ENCODE measurements around the gene KIFC1.
"Not testable (repeated sequence)": the region's sequence is repeated elsewhere in the genome, so short reads cannot be mapped to it uniquely, and the experiment has no call there.

KIFC1 gene

DNA sequence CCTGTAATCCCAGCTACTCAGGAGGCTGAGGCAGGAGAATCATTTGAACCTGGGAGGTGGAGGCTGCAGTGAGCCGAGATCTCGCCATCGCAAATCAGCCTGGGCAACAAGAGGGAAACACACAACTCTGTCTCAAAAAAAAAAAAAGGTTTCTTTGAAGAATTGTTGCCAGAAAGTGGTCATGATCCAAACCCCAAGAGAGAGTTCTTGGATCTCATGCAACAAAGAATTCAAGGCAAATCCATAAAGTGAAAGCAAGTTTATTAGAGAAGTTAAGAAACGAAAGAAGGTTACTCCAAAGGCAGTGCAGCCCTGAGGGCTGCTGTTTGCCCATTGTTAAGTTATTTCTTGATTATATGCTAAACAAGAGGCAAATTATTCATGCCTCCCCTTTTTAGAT lies 14.5 kb upstream of the KIFC1 start:
- no peak overlapping the region for H3K27ac ChIP-seq
- TF ChIP-seq ZFX (IDR thresholded peaks at IDR 0.05) = no peak
- TF ChIP-seq, protein P1, sequence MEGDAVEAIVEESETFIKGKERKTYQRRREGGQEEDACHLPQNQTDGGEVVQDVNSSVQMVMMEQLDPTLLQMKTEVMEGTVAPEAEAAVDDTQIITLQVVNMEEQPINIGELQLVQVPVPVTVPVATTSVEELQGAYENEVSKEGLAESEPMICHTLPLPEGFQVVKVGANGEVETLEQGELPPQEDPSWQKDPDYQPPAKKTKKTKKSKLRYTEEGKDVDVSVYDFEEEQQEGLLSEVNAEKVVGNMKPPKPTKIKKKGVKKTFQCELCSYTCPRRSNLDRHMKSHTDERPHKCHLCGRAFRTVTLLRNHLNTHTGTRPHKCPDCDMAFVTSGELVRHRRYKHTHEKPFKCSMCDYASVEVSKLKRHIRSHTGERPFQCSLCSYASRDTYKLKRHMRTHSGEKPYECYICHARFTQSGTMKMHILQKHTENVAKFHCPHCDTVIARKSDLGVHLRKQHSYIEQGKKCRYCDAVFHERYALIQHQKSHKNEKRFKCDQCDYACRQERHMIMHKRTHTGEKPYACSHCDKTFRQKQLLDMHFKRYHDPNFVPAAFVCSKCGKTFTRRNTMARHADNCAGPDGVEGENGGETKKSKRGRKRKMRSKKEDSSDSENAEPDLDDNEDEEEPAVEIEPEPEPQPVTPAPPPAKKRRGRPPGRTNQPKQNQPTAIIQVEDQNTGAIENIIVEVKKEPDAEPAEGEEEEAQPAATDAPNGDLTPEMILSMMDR (conservative IDR thresholded peaks at IDR 0.05) = no peak

DNA sequence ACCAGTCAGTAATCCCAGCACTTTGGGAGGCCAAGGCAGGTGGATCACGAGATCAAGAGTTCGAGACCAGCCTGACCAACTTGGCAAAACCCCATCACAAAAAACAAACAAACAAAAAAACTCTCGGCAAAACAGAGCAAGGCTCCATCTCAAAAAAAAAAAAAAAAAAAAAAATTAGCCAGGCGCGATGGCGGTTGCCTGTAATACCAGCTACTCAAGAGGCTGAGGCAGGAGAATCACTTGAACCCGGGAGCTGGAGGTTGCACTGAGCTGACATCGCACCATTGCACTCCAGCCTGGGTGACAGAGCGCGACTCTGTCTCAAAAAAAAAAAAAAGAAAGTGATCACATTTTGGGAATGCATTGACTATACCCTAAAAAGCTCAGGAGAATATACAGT lies 12.4 kb upstream of the KIFC1 start:
- not testable (repeated sequence) for H3K27ac ChIP-seq

DNA sequence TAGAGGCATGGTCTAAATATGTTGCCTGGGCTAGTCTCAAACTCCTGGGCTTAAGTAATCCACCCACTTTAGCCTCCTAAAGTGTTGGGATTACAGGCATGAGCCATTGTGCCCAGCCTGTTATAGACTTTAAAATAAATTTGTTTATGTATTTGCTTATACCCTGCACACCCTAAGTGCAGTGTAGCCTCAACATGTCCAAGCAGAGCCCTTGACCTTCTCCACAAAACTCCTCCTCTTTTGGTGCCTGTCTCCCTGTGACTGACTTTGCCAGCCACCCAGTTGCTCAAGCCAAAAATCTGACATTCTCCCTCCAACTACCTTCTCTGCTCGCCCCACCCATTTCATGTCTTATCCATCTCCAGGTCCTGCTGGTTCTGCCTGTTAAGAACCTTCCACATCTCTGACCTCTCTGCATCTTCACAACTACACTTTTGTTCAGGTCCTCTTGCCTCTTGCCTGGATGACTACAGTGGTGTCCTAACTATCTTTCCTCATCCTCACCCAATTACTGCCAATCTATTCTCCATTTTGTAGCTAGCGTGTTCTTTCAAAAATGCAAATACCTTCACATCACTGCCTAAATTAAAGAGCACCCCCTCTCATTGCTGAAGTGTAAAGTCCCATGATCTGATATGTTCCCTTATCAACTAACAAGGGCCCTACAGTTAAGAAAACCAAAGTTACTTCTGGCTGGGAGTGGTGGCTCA lies 11.2 kb upstream of the KIFC1 start:
- no peak for TF ChIP-seq ZFX (IDR thresholded peaks at IDR 0.05)
- TF ChIP-seq, protein P1 (conservative IDR thresholded peaks at IDR 0.05) = no peak
- no peak overlapping the region for H3K27ac ChIP-seq

DNA sequence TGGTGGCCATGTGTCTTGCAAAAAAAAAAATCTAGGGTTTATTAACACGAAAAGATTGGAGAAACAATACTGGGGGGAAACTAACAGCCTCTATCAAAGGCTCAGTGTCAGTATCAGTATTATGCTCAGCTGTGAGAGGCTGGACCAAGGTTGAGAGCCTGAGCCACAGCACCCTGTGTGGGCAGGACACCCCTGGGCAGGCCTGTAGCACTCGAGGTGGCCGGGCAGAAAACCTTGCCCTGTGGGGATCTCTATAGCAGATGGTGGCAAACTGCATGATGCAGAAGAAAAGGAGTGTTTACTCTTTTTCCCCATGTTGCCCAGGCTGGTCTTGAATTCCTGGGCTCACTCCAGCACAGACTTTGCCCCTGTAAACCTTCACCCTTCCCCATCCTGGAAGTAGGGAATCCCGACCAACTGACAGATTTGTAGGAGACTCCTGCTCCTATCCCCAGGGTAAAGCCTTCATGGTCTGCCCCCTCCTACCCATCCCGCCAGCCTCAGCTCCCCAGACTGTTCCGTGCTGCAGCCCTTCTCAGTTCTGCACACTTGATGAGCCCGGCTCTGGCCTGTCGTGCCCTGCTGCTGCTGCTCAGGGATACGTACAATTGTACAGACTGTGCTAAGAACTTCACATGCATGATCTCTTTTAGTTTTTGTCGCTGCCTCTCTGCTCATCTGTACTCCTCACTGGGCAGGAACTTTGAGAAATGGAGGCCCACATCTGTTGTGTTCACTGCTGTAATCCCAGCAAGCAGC lies 8.0 kb upstream of the KIFC1 start:
- TF ChIP-seq, protein P1 (conservative IDR thresholded peaks at IDR 0.05) = no peak
- no peak for TF ChIP-seq ZFX (IDR thresholded peaks at IDR 0.05)
- H3K27ac ChIP-seq = no peak overlapping the region

DNA sequence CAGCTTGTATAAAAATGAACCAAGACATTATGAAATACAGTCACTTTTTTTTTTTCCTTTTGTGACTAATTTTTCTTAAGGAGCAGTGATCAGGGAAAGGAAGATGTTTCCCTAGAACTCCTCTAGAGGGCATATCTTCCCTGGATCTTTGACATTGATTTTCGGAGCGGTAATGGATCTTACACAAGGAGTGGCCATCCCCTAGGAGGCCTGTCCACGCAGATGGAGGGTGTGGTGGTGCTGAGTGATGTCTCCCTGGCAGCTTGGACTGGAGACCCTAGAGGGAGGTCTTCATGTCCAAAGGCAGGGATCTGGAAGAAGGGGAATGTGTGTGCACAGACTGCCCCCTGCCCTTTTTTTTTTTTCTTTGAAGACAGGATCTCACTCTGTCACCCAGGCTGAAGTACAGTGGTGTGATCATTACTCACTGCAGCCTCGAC lies 7.0 kb upstream of the KIFC1 start:
- no peak for TF ChIP-seq ZFX (IDR thresholded peaks at IDR 0.05)
- TF ChIP-seq, protein P1 (conservative IDR thresholded peaks at IDR 0.05) = peak; percentile 48
- H3K27ac ChIP-seq = no peak overlapping the region

DNA sequence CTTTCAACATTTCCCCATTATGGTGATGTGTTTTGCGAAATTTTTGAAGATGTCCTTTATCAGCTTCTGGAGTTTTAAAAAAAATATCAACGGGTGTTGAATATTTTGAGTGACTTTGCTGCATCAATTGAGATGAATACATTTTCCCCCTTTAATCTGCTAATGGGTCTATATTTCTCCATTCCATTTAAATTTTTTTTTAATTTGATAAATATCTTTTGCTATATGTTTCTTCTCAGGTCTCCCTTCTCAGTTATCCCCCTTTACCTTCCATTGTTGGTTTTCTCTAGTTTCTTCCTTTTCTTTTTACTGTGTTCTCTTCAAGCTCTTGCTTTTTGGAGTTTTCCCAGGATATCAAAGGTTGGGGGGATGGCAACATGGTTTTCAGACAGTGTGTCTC lies 1.4 kb upstream of the KIFC1 start:
- H3K27ac ChIP-seq = no peak overlapping the region

DNA sequence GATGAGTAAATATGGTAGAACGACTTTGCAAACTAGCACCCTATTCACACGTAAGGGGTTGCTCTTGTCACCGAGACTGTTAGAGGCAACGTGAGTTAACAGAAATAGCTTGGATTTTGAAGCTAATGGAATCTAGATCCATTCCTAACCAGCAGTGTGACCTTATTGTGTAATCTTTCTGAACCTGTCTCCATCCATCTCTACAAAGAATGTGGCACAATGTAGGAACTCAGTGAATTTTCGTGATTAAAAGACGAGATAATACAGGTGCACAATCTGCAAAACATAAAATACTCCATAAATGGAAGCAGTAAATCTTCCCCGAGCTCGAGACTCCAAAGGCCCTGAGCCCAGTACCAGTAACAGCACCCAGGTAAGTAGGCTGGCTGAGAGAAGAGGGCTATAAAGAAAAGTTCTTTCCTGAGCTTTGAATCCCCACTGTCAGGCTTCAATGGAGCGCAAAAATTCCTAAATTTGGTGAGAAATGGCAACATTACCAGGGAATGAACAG lies 801 bp upstream of the KIFC1 start:
- TF ChIP-seq ZFX (IDR thresholded peaks at IDR 0.05) = peak; percentile 45; the same call in 1 of the 2 replicates
- TF ChIP-seq, protein P1 (conservative IDR thresholded peaks at IDR 0.05) = 0 out of 2 replicates have a peak, but pooled peaks have one; percentile 58
- H3K27ac ChIP-seq = peak overlapping the region; percentile 98

More for the DNA sequence above, 1.4 kb upstream of the KIFC1 start:
- TF ChIP-seq, protein P1 (conservative IDR thresholded peaks at IDR 0.05) = no peak
